Measurements from ENCODE around the gene EHD1. TPM values are rescaled to one million over a fixed set of nuclear protein-coding genes. Genes with fewer than 3 reads are reported as not detected.

Gene EHD1
- total and polyA plus RNA-seq, 9 of the 15 experiments (the other 6 are each of a cell fraction or from before 2014, with no cell fraction given): 0.46 to 65.0 (median 16.4) TPM

GRCh38 chr11:64810271-64810890 is 68.0 kb downstream of the EHD1 start, which contains the start of gene MEN1 (continued):
- TF ChIP-seq ZBTB2 (IDR thresholded peaks at IDR 0.05) (no peak), BRD4 (IDR thresholded peaks at IDR 0.05) (no peak), PHB (CRISPR knock-in tag; IDR thresholded peaks at IDR 0.05) (no peak), ZNF347 (CRISPR knock-in tag; IDR thresholded peaks at IDR 0.05; ENCODE audit: low read depth) (no peak), ZNF3 (CRISPR knock-in tag; IDR thresholded peaks at IDR 0.05) (no peak), ZNF586 (CRISPR knock-in tag; conservative IDR thresholded peaks at IDR 0.05) (no peak), ATF6 (CRISPR knock-in tag; IDR thresholded peaks at IDR 0.05) (no peak), C11orf30 (IDR thresholded peaks at IDR 0.05; ENCODE audit: low read depth) (no peak), GATAD2A (IDR thresholded peaks at IDR 0.05) (no peak), ZNF212 (CRISPR knock-in tag; IDR thresholded peaks at IDR 0.05) (no peak), KDM5B (IDR thresholded peaks at IDR 0.05; ENCODE audit: insufficient replicate concordance, low read depth, low read length) (peak; percentile 59), ELF4 (CRISPR knock-in tag; IDR thresholded peaks at IDR 0.05) (no peak), MTA3 (IDR thresholded peaks at IDR 0.05; ENCODE audit: borderline replicate concordance) (no peak; the same call in 1 of the 2 replicates), SREBF2 (CRISPR knock-in tag; IDR thresholded peaks at IDR 0.05) (no peak), HOXB6 (CRISPR knock-in tag; IDR thresholded peaks at IDR 0.05; ENCODE audit: borderline replicate concordance) (no peak)
- TF ChIP-seq, protein P1, sequence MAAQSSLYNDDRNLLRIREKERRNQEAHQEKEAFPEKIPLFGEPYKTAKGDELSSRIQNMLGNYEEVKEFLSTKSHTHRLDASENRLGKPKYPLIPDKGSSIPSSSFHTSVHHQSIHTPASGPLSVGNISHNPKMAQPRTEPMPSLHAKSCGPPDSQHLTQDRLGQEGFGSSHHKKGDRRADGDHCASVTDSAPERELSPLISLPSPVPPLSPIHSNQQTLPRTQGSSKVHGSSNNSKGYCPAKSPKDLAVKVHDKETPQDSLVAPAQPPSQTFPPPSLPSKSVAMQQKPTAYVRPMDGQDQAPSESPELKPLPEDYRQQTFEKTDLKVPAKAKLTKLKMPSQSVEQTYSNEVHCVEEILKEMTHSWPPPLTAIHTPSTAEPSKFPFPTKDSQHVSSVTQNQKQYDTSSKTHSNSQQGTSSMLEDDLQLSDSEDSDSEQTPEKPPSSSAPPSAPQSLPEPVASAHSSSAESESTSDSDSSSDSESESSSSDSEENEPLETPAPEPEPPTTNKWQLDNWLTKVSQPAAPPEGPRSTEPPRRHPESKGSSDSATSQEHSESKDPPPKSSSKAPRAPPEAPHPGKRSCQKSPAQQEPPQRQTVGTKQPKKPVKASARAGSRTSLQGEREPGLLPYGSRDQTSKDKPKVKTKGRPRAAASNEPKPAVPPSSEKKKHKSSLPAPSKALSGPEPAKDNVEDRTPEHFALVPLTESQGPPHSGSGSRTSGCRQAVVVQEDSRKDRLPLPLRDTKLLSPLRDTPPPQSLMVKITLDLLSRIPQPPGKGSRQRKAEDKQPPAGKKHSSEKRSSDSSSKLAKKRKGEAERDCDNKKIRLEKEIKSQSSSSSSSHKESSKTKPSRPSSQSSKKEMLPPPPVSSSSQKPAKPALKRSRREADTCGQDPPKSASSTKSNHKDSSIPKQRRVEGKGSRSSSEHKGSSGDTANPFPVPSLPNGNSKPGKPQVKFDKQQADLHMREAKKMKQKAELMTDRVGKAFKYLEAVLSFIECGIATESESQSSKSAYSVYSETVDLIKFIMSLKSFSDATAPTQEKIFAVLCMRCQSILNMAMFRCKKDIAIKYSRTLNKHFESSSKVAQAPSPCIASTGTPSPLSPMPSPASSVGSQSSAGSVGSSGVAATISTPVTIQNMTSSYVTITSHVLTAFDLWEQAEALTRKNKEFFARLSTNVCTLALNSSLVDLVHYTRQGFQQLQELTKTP (IDR thresholded peaks at IDR 0.05; ENCODE audit: low read depth in 1 of 2, partially characterized antibody in 2 of 2): peak in 1 of 2 experiments; percentile 96
- TF ChIP-seq, protein P2, sequence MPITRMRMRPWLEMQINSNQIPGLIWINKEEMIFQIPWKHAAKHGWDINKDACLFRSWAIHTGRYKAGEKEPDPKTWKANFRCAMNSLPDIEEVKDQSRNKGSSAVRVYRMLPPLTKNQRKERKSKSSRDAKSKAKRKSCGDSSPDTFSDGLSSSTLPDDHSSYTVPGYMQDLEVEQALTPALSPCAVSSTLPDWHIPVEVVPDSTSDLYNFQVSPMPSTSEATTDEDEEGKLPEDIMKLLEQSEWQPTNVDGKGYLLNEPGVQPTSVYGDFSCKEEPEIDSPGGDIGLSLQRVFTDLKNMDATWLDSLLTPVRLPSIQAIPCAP (CRISPR knock-in tag; IDR thresholded peaks at IDR 0.05; ENCODE audit: borderline replicate concordance): no peak
- TF ChIP-seq, protein P3, sequence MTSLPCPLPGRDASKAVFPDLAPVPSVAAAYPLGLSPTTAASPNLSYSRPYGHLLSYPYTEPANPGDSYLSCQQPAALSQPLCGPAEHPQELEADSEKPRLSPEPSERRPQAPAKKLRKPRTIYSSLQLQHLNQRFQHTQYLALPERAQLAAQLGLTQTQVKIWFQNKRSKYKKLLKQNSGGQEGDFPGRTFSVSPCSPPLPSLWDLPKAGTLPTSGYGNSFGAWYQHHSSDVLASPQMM (CRISPR knock-in tag; IDR thresholded peaks at IDR 0.05): no peak
- TF ChIP-seq, protein P4, sequence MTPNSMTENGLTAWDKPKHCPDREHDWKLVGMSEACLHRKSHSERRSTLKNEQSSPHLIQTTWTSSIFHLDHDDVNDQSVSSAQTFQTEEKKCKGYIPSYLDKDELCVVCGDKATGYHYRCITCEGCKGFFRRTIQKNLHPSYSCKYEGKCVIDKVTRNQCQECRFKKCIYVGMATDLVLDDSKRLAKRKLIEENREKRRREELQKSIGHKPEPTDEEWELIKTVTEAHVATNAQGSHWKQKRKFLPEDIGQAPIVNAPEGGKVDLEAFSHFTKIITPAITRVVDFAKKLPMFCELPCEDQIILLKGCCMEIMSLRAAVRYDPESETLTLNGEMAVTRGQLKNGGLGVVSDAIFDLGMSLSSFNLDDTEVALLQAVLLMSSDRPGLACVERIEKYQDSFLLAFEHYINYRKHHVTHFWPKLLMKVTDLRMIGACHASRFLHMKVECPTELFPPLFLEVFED (CRISPR knock-in tag; conservative IDR thresholded peaks at IDR 0.05): no peak

Measured in K562 (cell line).